ENCODE results near the gene ANKRD34B. TPM values are rescaled to one million over a fixed set of nuclear protein-coding genes. Genes with fewer than 3 reads are reported as not detected.

ANKRD34B gene
- total RNA-seq, 2 donors from 2014 or later: 0.20 to 0.49 TPM

DNA sequence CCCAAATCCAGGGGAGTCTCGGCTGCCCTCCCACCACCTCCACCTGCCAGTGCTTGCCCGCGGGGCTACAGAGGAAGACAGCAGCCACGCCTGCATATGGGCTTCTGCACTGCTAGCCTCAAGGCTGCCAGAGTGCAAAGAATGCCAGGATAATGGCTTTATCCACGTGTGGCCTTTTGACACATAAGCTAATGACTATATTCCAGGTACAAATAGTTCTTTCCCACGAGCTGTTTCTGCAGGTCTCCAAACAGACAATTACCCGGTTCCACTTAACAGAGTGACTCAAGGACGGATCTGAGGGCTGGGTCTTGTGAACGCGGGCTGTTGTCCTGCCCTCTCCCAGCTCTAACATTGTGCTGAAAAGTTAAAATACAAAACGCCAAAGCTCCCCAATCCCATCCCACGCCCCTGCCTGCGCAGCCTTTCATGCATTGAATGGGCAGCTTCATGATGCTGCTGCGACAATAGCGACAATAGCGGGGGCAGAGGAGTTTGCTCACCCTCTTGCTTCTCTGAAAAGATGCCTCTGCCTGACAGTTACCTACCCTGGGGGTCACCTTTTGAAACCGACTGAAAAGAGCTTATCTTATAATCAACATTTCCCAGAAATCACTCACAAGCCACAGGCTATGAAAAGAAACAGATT lies 45.3 kb upstream of the ANKRD34B start:
- Mint-ChIP-seq H3K27me3 (ENCODE audit: insufficient read depth) (peaks cover 5% of the 10 kb centered on the region), H3K4me1 (no peaks in the 10 kb centered on the region), H3K27ac (no peak overlapping the region), H3K4me3 (no peak overlapping the region), H3K9me3 (no peaks in the 10 kb centered on the region), H3K36me3 (ENCODE audit: low read depth) (no peaks in the 10 kb centered on the region)
- Histone ChIP-seq H3K9me3 (ENCODE audit: control insufficient read depth, low read length) (peaks cover 5% of the 10 kb centered on the region), H3K27ac (ENCODE audit: low read depth, low read length) (no peak overlapping the region), H3K9ac (ENCODE audit: extremely low read depth, low read length, poor library complexity, severe bottlenecking) (no peak overlapping the region), H3K4me3 (ENCODE audit: low read length) (no peak overlapping the region), H3K4me1 (ENCODE audit: control insufficient read depth, insufficient read depth, low read length) (no peaks in the 10 kb centered on the region), H3K27me3 (ENCODE audit: control insufficient read depth, insufficient read depth, low read length, poor library complexity, severe bottlenecking) (no peaks in the 10 kb centered on the region), H3K36me3 (ENCODE audit: control insufficient read depth, insufficient read depth, low read length) (no peaks in the 10 kb centered on the region)
- TF ChIP-seq, protein P1, sequence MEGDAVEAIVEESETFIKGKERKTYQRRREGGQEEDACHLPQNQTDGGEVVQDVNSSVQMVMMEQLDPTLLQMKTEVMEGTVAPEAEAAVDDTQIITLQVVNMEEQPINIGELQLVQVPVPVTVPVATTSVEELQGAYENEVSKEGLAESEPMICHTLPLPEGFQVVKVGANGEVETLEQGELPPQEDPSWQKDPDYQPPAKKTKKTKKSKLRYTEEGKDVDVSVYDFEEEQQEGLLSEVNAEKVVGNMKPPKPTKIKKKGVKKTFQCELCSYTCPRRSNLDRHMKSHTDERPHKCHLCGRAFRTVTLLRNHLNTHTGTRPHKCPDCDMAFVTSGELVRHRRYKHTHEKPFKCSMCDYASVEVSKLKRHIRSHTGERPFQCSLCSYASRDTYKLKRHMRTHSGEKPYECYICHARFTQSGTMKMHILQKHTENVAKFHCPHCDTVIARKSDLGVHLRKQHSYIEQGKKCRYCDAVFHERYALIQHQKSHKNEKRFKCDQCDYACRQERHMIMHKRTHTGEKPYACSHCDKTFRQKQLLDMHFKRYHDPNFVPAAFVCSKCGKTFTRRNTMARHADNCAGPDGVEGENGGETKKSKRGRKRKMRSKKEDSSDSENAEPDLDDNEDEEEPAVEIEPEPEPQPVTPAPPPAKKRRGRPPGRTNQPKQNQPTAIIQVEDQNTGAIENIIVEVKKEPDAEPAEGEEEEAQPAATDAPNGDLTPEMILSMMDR (conservative IDR thresholded peaks at IDR 0.05): no peak
- DNase-seq: no peak
- WGBS, 2 experiments (ENCODE audit: insufficient coverage in 1 of 2, insufficient read length in 1 of 2): 85 to 88% methylated on average over 9 to 17 of the region's 17 CpGs

DNA sequence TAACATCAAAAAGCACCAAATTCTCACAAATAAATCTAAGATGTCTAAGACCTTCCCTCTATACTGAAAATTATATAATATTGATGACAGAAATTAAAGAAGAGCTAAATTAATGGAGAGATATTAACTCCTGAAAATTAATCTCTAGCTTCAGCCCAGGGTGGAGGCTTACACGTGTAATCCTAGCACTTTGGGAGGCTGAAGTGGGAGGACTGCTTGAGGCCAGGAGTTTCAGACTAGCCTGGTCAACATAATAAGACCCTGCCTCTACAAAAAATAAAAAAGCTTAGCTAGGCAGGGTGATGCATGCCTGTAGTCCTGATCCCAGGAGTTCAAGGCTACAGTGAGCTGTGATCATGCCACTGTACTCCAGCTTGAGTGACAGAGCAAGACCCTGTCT lies 39.6 kb upstream of the ANKRD34B start:
- H3K9me3 Mint-ChIP-seq: no peaks in the 10 kb centered on the region
- Histone ChIP-seq H3K9me3 (ENCODE audit: control insufficient read depth, low read length) (peaks cover 5% of the 10 kb centered on the region), H3K27me3 (ENCODE audit: control insufficient read depth, insufficient read depth, low read length, poor library complexity, severe bottlenecking) (no peaks in the 10 kb centered on the region), H3K36me3 (ENCODE audit: control insufficient read depth, insufficient read depth, low read length) (no peaks in the 10 kb centered on the region), H3K9ac (ENCODE audit: extremely low read depth, low read length, poor library complexity, severe bottlenecking) (no peak overlapping the region), H3K4me1 (ENCODE audit: control insufficient read depth, insufficient read depth, low read length) (no peaks in the 10 kb centered on the region), H3K27ac (ENCODE audit: low read depth, low read length) (no peak overlapping the region), H3K4me3 (ENCODE audit: low read length) (no peak overlapping the region)
- 94% methylated on average over 1 of the region's 1 CpG; no CpG with 5 or more reads in 1 of the 2 experiments for WGBS, 2 experiments (ENCODE audit: insufficient coverage in 1 of 2, insufficient read length in 1 of 2)
- H3K36me3 Mint-ChIP-seq (ENCODE audit: low read depth): no peaks in the 10 kb centered on the region
- DNase-seq: no peak
- H3K27me3 Mint-ChIP-seq (ENCODE audit: insufficient read depth): no peaks in the 10 kb centered on the region
- H3K27ac Mint-ChIP-seq: no peak overlapping the region
- no peak overlapping the region for H3K4me3 Mint-ChIP-seq
- H3K4me1 Mint-ChIP-seq: no peaks in the 10 kb centered on the region
- TF ChIP-seq, protein P1 (conservative IDR thresholded peaks at IDR 0.05): no peak

DNA sequence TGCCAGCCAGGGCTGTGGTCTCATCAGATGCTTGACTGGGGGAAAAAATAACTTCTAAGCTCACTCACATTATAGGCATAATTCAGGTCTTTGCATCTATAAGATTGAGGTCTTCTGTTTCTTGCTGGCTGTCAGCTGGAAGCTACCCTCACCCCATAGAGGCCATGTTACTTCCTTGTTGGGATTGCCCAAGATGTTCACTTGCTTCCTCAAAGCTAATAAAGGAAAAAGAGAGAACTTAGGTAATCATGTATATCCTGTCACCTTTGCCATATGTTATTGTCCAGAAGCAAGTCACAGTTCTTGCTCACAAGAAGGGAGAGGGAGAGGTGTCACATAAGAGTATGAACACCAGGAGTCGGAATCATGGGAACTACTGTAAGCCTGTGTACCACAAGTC lies 38.7 kb upstream of the ANKRD34B start:
- Mint-ChIP-seq H3K9me3 (no peaks in the 10 kb centered on the region), H3K36me3 (ENCODE audit: low read depth) (no peaks in the 10 kb centered on the region), H3K27ac (no peak overlapping the region), H3K27me3 (ENCODE audit: insufficient read depth) (no peaks in the 10 kb centered on the region), H3K4me1 (no peaks in the 10 kb centered on the region), H3K4me3 (no peak overlapping the region)
- Histone ChIP-seq H3K36me3 (ENCODE audit: control insufficient read depth, insufficient read depth, low read length) (no peaks in the 10 kb centered on the region), H3K9ac (ENCODE audit: extremely low read depth, low read length, poor library complexity, severe bottlenecking) (no peak overlapping the region), H3K27ac (ENCODE audit: low read depth, low read length) (no peak overlapping the region), H3K9me3 (ENCODE audit: control insufficient read depth, low read length) (peaks cover 5% of the 10 kb centered on the region), H3K27me3 (ENCODE audit: control insufficient read depth, insufficient read depth, low read length, poor library complexity, severe bottlenecking) (no peaks in the 10 kb centered on the region), H3K4me3 (ENCODE audit: low read length) (no peak overlapping the region), H3K4me1 (ENCODE audit: control insufficient read depth, insufficient read depth, low read length) (no peaks in the 10 kb centered on the region)
- 86% methylated on average over 1 of the region's 1 CpG; no CpG with 5 or more reads in 1 of the 2 experiments for WGBS, 2 experiments (ENCODE audit: insufficient coverage in 1 of 2, insufficient read length in 1 of 2)
- TF ChIP-seq, protein P1 (conservative IDR thresholded peaks at IDR 0.05): no peak
- no peak for DNase-seq

Data from endodermal cell (in vitro differentiated cells).